Stimulated activated CD8-positive, alpha-beta memory T cell treated with anti-CD3 and anti-CD28 coated beads, Interleukin-7, amount 100 ng/mL, for 1 hour (primary cell): Measurements from ENCODE around the gene CIB4.

Experiments
- DNase-seq, 2 donors: peaks; one replicate each; pipeline ENCODE4 v3.0.0-alpha.2; 2020; ENCODE audit warnings: low read depth in 2 of 2

CIB4 gene

GRCh38 chr2:26640781-26641564, at the start of gene CIB4:
Gene CIB4 (minus strand): TSS chr2:26641366. CDS start chr2:26641314, 52 bp downstream.
- no peak for DNase-seq

GRCh38 chr2:26687801-26688200, 46.6 kb upstream of the CIB4 start:
- DNase-seq = no peak

GRCh38 chr2:26687328-26687727, 46.2 kb upstream of the CIB4 start:
- no peak for DNase-seq

- DNase-seq = no peak
Observed at GRCh38 chr2:26685989-26686839, 45.0 kb upstream of the CIB4 start.

GRCh38 chr2:26685341-26685740, 44.2 kb upstream of the CIB4 start:
- DNase-seq = no peak

- DNase-seq = no peak
Observed at GRCh38 chr2:26683583-26683982, 42.4 kb upstream of the CIB4 start.

GRCh38 chr2:26682155-26682554, 41.0 kb upstream of the CIB4 start:
- DNase-seq = no peak

- no peak for DNase-seq
Observed at GRCh38 chr2:26681656-26682055, 40.5 kb upstream of the CIB4 start.

- no peak for DNase-seq
Observed at GRCh38 chr2:26679867-26680266, 38.7 kb upstream of the CIB4 start.

GRCh38 chr2:26678035-26678434, 36.9 kb upstream of the CIB4 start:
- no peak for DNase-seq

- DNase-seq = no peak
Observed at GRCh38 chr2:26675651-26676255, 34.6 kb upstream of the CIB4 start.

- DNase-seq = no peak
Observed at GRCh38 chr2:26674771-26675170, 33.6 kb upstream of the CIB4 start.

GRCh38 chr2:26674002-26674751, 33.0 kb upstream of the CIB4 start:
- no peak for DNase-seq

GRCh38 chr2:26672818-26673393, 31.7 kb upstream of the CIB4 start:
- DNase-seq = no peak

GRCh38 chr2:26672112-26672817, 31.1 kb upstream of the CIB4 start:
- no peak for DNase-seq

- DNase-seq = no peak
Observed at GRCh38 chr2:26671691-26672090, 30.5 kb upstream of the CIB4 start.

- DNase-seq = no peak
Observed at GRCh38 chr2:26670931-26671460, 29.8 kb upstream of the CIB4 start.

GRCh38 chr2:26670171-26670570, 29.0 kb upstream of the CIB4 start:
- DNase-seq = no peak

- DNase-seq = no peak
Observed at GRCh38 chr2:26668856-26669750, 27.9 kb upstream of the CIB4 start.

GRCh38 chr2:26668041-26668440, 26.9 kb upstream of the CIB4 start:
- DNase-seq = no peak
